B cell (primary cell): ENCODE measurements around the gene LHFPL4. TPM values are rescaled to one million over a fixed set of nuclear protein-coding genes. Genes with fewer than 3 reads are reported as not detected.
"Not testable (repeated sequence)": the region's sequence is repeated elsewhere in the genome, so short reads cannot be mapped to it uniquely, and the experiment has no call there.

Experiments
- ATAC-seq: fragments of 200-7000 bp; cut with Tn5 transposase; one replicate; pipeline ENCODE4 v1.10.0; 2021; ENCODE audit warnings: low read depth, mild to moderate bottlenecking, moderate number of reproducible peaks, moderate library complexity
- CTCF ChIA-PET: fragments of 350-600 bp; sonication (Branson Sonifier 250); formaldehyde crosslinking; loops from one replicate; lab custom pipeline; 2021; ENCODE audit warnings: antibody characterized with exemption, inconsistent platforms; lab: Charles Lee
- POLR2A ChIA-PET: fragments of 350-600 bp; sonication (Branson Sonifier 250); formaldehyde crosslinking; loops from one replicate; lab custom pipeline; 2021; ENCODE audit warnings: antibody characterized with exemption; lab: Charles Lee
- DNase-seq: peaks from one replicate; pipeline ENCODE4 v3.0.0; 2013
- H2AFZ ChIP-seq: 2 replicates; pipeline ENCODE4 v1.6.1; 2012; ENCODE audit warnings: mild to moderate bottlenecking, low read depth, low read length; ENCODE audit not compliant: insufficient read depth, poor library complexity, severe bottlenecking
- H3K27ac ChIP-seq, 2 donors: 1 replicate in 1 of 2; 2 replicates in 1 of 2; pipeline ENCODE4 v1.5.1; 2012 to 2013; ENCODE audit warnings: low read length in 2 of 2, mild to moderate bottlenecking in 2 of 2, moderate library complexity in 1 of 2
- H3K27me3 ChIP-seq, 4 experiments: fragments of 200-600 bp in 1 of 4; sonication (generic) in 1 of 4; replicated peaks in 1 of 4; 1 replicate in 2 of 4; 2 replicates in 2 of 4; pipeline versions ENCODE4 v1.6.1 to v1.7.0; 2013 to 2016; ENCODE audit warnings: low read length in 3 of 4, mild to moderate bottlenecking in 2 of 4, mixed read lengths in 1 of 4, moderate library complexity in 1 of 4; ENCODE audit not compliant: insufficient read depth in 4 of 4, control insufficient read depth in 3 of 4; ENCODE audit errors: control extremely low read depth in 1 of 4
- H3K36me3 ChIP-seq, 2 experiments: replicated peaks in 1 of 2; 1 replicate in 1 of 2; 2 replicates in 1 of 2; pipeline versions ENCODE4 v1.6.1 to v1.7.1; 2013; ENCODE audit warnings: low read length in 1 of 2; ENCODE audit not compliant: insufficient read depth in 2 of 2, control insufficient read depth in 1 of 2; ENCODE audit errors: control extremely low read depth in 1 of 2, extremely low read depth in 1 of 2
- H3K4me1 ChIP-seq, 2 donors: fragments of 200-600 bp in 1 of 2; sonication (generic) in 1 of 2; 1 replicate in 1 of 2; 2 replicates in 1 of 2; pipeline versions ENCODE4 v1.5.1 to v1.6.1; 2013 to 2017; ENCODE audit warnings: low read length in 2 of 2; ENCODE audit not compliant: control insufficient read depth in 2 of 2, insufficient read depth in 2 of 2
- H3K4me2 ChIP-seq: replicated peaks from 2 replicates; pipeline ENCODE3; 2012; ENCODE audit warnings: mild to moderate bottlenecking, low read depth, low read length; ENCODE audit not compliant: poor library complexity, severe bottlenecking
- H3K4me3 ChIP-seq, 5 experiments: fragments of 200-600 bp in 1 of 5; sonication (generic) in 1 of 5; 1 replicate in 3 of 5; 2 replicates in 2 of 5; pipeline versions ENCODE4 v1.5.1 to v1.7.0; 2011 to 2016; ENCODE audit warnings: low read length in 4 of 5, mild to moderate bottlenecking in 4 of 5, low read depth in 2 of 5, control low read depth in 1 of 5, moderate library complexity in 1 of 5; ENCODE audit not compliant: insufficient read depth in 1 of 5; ENCODE audit errors: control extremely low read depth in 1 of 5, extremely low read depth in 1 of 5
- H3K79me2 ChIP-seq: fragments of 200-600 bp; sonication (generic); one replicate; pipeline ENCODE4 v1.6.0; 2016; ENCODE audit warnings: low read length; ENCODE audit not compliant: control insufficient read depth, insufficient read depth
- H3K9ac ChIP-seq: fragments of 200-600 bp; sonication (generic); 2 replicates; pipeline ENCODE4 v1.6.1; 2017; ENCODE audit warnings: mild to moderate bottlenecking, low read length, moderate library complexity
- H3K9me3 ChIP-seq, 3 donors: one replicate each; pipeline versions ENCODE4 v1.6.1 to v1.7.1; 2013; ENCODE audit warnings: low read length in 2 of 3; ENCODE audit not compliant: control insufficient read depth in 2 of 3, insufficient read depth in 1 of 3; ENCODE audit errors: control extremely low read depth in 1 of 3
- H4K20me1 ChIP-seq: 2 replicates; pipeline ENCODE4 v1.6.0; 2012; ENCODE audit warnings: mild to moderate bottlenecking, low read length; ENCODE audit not compliant: insufficient read depth, control insufficient read depth, poor library complexity, severe bottlenecking
- H3K27ac Mint-ChIP-seq: one replicate; pipeline ENCODE4 v1.8.0; 2021; ENCODE audit warnings: mixed read lengths
- H3K27me3 Mint-ChIP-seq: one replicate; pipeline ENCODE4 v1.8.0; 2021; ENCODE audit warnings: mixed read lengths
- H3K4me1 Mint-ChIP-seq: one replicate; pipeline ENCODE4 v1.8.0; 2021; ENCODE audit warnings: mixed read lengths
- H3K4me3 Mint-ChIP-seq: one replicate; pipeline ENCODE4 v1.8.0; 2021; ENCODE audit warnings: mixed read lengths
- H3K9me3 Mint-ChIP-seq: one replicate; pipeline ENCODE4 v1.8.0; 2022; ENCODE audit warnings: mixed read lengths; ENCODE audit not compliant: insufficient read depth
- CTCF ChIP-seq: fragments of 200-600 bp; IDR thresholded peaks from one replicate; pipeline ENCODE4 v1.8.0; 2022; ENCODE audit warnings: antibody characterized with exemption, mild to moderate bottlenecking
- EZH2 ChIP-seq: IDR thresholded peaks from 2 replicates; pipeline ENCODE4 v1.6.1; 2012; ENCODE audit warnings: borderline replicate concordance, low read depth, mild to moderate bottlenecking, moderate library complexity, low read length; ENCODE audit not compliant: insufficient read depth, poor library complexity, severe bottlenecking
- WGBS: methylation state at CpG from one replicate; pipeline ENCODE4 v1.1.5; 2013; ENCODE audit warnings: missing lambda C conversion rate; ENCODE audit not compliant: insufficient coverage; 5-methylcytosine and 5-hydroxymethylcytosine counted together
- intact Hi-C: fragments of 100-400 bp; cut with micrococcal nuclease; formaldehyde crosslinking; loops from one replicate; pipeline ENCODE4 v1.10.0; 2022
- polyA plus RNA-seq: library from polyadenylated mRNA; depleted of rRNA; stranded (reverse); fragments of >200 nt; gene quantifications from 2 replicates; pipeline ENCODE4 v1.2.3, GENCODE V29; 2012
- total RNA-seq, 2 donors: library from RNA; stranded (reverse); fragments of 120-200 nt in 1 of 2; gene quantifications; 1 replicate in 1 of 2; 2 replicates in 1 of 2; pipeline versions ENCODE4 v1.2.3 to v1.2.4, GENCODE V29; 2013 to 2022

The LHFPL4 gene
- total and polyA plus RNA-seq, 2 donors (not counting 1 experiment from before 2014, with no cell fraction given): not detected

GRCh38 chr3:9497821-9498565 lies 55.6 kb downstream of the LHFPL4 start:
- Histone ChIP-seq H3K4me3 (no peak overlapping the region), H3K9me3 (peaks cover 0 to 7% (median 0%) of the 10 kb centered on the region in 3 donors), H3K27me3 (peaks cover 0 to 38% (median 24%) of the 10 kb centered on the region in 4 experiments), H4K20me1 (no peaks in the 10 kb centered on the region), H3K4me1 (peaks cover 11 to 14% of the 10 kb centered on the region in 2 donors), H2AFZ (no peak overlapping the region), H3K79me2 (no peaks in the 10 kb centered on the region), H3K27ac (no peak overlapping the region), H3K9ac (no peak overlapping the region), H3K4me2 (no peak overlapping the region), H3K36me3 (no peaks in the 10 kb centered on the region)
- WGBS: 85% methylated on average over 6 of the region's 8 CpGs
- Mint-ChIP-seq H3K27me3 (peaks cover 26% of the 10 kb centered on the region), H3K9me3 (no peaks in the 10 kb centered on the region), H3K27ac (no peak overlapping the region), H3K4me3 (no peak overlapping the region), H3K4me1 (peaks cover 5% of the 10 kb centered on the region)
- intact Hi-C loops: no loop called here
- ATAC-seq: no peak
- no peak for TF ChIP-seq CTCF
- no peak for TF ChIP-seq EZH2
- DNase-seq: no peak
- ChIA-PET POLR2A (no interaction called here), CTCF (interaction anchor here (0.9 kb wide), 1 partner anchor 10 kb away, joined by 6 read pairs; no protein-coding TSS in a partner anchor)

- no peak overlapping the region for H3K4me3 Mint-ChIP-seq
- 85% methylated on average over 5 of the region's 6 CpGs for WGBS
- intact Hi-C loops: no loop called here
- H3K79me2 ChIP-seq: no peaks in the 10 kb centered on the region
- no peak overlapping the region for H3K27ac ChIP-seq
- DNase-seq: no peak
- TF ChIP-seq CTCF (no peak), EZH2 (no peak)
- H3K4me1 ChIP-seq: peaks cover 10 to 14% of the 10 kb centered on the region in 2 donors
- H4K20me1 ChIP-seq: no peaks in the 10 kb centered on the region
- POLR2A ChIA-PET: no interaction called here
- no peak overlapping the region for H2AFZ ChIP-seq
- CTCF ChIA-PET: no interaction called here
- H3K4me3 ChIP-seq: no peak overlapping the region
- H3K27me3 ChIP-seq: peaks cover 0 to 34% (median 21%) of the 10 kb centered on the region in 4 experiments
- peaks cover 4% of the 10 kb centered on the region for H3K4me1 Mint-ChIP-seq
- H3K27ac Mint-ChIP-seq: no peak overlapping the region
- no peak for ATAC-seq
- no peak overlapping the region for H3K4me2 ChIP-seq
- H3K9ac ChIP-seq: no peak overlapping the region
- H3K36me3 ChIP-seq: no peaks in the 10 kb centered on the region
- H3K9me3 Mint-ChIP-seq: no peaks in the 10 kb centered on the region
- H3K27me3 Mint-ChIP-seq: peaks cover 22% of the 10 kb centered on the region
- peaks cover 0 to 7% (median 0%) of the 10 kb centered on the region in 3 donors for H3K9me3 ChIP-seq
Measured at GRCh38 chr3:9496893-9497292, 56.7 kb downstream of the LHFPL4 start.

DNA sequence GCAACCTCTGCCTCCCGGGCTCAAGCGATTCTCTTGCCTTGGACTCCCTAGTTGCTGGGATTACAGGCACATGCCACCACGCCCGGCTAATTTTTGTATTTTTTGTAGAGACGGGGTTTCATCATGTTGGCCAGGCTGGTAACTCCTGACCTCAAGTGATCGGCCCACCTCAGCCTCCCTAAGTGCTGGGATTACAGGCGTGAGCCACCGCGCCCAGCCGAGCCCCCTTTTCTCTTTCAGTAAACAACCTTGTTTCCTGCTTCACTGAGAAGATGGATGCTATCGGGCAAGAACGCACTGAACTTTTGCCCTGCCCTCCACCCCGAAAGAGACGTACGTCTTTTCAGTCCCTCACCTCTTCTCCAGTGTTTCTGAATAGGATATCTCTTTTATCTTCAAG lies 59.6 kb downstream of the LHFPL4 start:
- WGBS: over 99% methylated on average over 12 of the region's 15 CpGs
- DNase-seq, H3K27ac Mint-ChIP-seq, intact Hi-C loops, H3K27ac ChIP-seq, H4K20me1 ChIP-seq, H3K4me3 ChIP-seq, H3K4me1 Mint-ChIP-seq, H3K9me3 Mint-ChIP-seq, H3K36me3 ChIP-seq, H3K4me1 ChIP-seq, H3K9ac ChIP-seq, H3K4me2 ChIP-seq, H2AFZ ChIP-seq, POLR2A ChIA-PET, H3K27me3 ChIP-seq, H3K79me2 ChIP-seq, H3K27me3 Mint-ChIP-seq, H3K9me3 ChIP-seq, ATAC-seq, H3K4me3 Mint-ChIP-seq: not testable (repeated sequence)
- CTCF ChIA-PET: interaction anchor here (1.0 kb wide), 1 partner anchor 10 kb away, joined by 4 read pairs; no protein-coding TSS in a partner anchor
